Vagina (tissue), 2 donors: ENCODE data around the gene NFIA.

Experiments used
- CTCF ChIP-seq, 3 experiments: fragments of 450-650 bp in 2 of 3; fragments of 200-600 bp in 1 of 3; sonication (generic) in 1 of 3; IDR thresholded peaks; one replicate each; pipeline ENCODE4 v1.5.1; 2017 to 2019; ENCODE audit warnings: antibody characterized with exemption in 3 of 3, mild to moderate bottlenecking in 2 of 3, moderate library complexity in 2 of 3
- POLR2A ChIP-seq, 2 donors: fragments of 450-650 bp; IDR thresholded peaks; one replicate each; pipeline ENCODE4 v1.6.1; 2017; ENCODE audit warnings: antibody characterized with exemption in 2 of 2, mild to moderate bottlenecking in 2 of 2, moderate library complexity in 2 of 2
- POLR2AphosphoS5 ChIP-seq, 2 donors: sonication (generic); formaldehyde crosslinking; IDR thresholded peaks; one replicate each; pipeline ENCODE4 v1.9.0; 2017; ENCODE audit warnings: antibody characterized with exemption in 2 of 2, mild to moderate bottlenecking in 2 of 2, low read depth in 1 of 2; ENCODE audit not compliant: insufficient read depth in 1 of 2

GRCh38 chr1:61434276-61434675, 351.9 kb downstream of the NFIA start:
- TF ChIP-seq CTCF (IDR thresholded peaks at IDR 0.05): no peak
- no peak for TF ChIP-seq POLR2A (IDR thresholded peaks at IDR 0.05)
- TF ChIP-seq POLR2AphosphoS5 (IDR thresholded peaks at IDR 0.05; ENCODE audit: insufficient read depth in 1 of 2, low read depth in 1 of 2): no peak
